COLO668 (cell line): Measurements from ENCODE around the gene ADTRP.
A peak's percentile ranks its signal among the peaks of the same experiment; 100 is the strongest.

Experiments
- DNase-seq: peaks from one replicate; lab custom pipeline; 2025; ENCODE audit not compliant: unreplicated experiment; lab: John Stamatoyannopoulos, UW

The ADTRP gene, protein sequence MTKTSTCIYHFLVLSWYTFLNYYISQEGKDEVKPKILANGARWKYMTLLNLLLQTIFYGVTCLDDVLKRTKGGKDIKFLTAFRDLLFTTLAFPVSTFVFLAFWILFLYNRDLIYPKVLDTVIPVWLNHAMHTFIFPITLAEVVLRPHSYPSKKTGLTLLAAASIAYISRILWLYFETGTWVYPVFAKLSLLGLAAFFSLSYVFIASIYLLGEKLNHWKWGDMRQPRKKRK

DNA sequence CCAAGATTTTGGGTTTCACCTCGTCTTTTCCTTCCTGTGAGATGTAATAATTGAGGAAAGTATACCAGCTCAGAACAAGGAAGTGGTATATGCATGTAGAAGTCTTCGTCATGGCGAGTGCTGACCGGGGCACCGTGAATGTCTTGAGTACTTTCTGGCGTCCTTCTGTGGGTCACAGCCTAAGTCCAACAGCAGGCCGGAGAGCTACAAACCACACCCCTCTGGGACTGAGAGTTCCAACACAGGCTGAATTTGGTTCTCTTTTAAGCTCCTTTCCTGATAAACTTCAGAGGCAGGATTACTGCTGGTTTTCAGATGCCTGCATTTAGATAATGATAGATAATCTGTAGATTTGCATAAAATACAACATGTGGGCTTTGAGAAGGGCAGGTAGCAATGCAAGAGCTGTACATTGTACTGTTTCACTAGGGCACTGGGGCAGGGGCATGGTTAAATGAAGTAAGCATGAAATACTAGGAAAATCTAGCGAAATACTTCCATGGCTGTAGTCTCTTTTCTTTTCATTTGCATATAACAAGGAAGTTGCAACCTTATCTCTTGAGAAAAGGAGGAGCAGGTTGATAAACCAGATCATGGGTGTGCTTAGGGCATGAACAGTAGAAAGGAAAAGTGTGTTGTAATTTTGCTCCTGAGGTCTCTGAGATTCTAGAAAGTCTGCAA lies at the start of gene ADTRP:
ADTRP (minus strand) TSS at position 156 of the 681 bp plus-strand sequence; CDS start at position 112, 44 bp downstream.
- DNase-seq: no peak

DNA sequence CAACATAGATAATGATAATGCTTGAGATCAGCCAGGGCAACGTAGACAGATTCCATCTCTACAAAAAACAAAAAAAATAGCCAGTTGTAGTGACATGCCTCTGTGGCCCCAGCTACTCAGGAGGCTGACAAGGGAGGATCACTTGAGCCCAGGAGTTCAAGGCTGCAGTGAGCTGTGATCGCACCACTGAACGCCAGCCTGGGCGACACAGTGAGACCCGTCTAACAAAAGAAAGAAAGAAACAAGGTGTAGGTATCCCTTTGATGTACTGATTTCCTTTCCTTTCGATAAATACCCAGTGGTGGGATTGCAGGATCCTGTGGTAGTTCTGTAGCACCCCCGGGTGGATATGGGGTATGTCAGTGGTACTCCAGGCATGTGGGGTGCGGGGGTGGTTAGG lies 48.2 kb upstream of the ADTRP start:
- no peak for DNase-seq

DNA sequence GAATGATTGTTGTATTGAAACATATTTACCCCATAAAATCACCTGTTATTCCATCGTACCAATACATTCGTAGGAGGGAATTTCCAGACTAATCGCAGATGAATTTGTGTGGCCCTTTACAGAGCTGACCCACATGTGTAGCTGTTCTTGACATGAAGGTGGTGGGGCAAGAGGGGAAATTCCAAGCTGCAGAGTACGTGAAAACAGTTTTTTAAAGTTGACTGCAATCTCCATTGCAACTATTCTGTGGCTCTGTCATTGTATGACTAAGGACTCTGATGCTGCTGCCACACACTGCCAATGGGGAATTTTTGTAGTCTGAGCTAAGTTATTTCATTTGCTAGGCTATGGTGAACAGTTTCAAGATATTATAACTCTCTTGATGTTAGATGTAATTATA lies 46.4 kb upstream of the ADTRP start:
- DNase-seq: no peak

DNA sequence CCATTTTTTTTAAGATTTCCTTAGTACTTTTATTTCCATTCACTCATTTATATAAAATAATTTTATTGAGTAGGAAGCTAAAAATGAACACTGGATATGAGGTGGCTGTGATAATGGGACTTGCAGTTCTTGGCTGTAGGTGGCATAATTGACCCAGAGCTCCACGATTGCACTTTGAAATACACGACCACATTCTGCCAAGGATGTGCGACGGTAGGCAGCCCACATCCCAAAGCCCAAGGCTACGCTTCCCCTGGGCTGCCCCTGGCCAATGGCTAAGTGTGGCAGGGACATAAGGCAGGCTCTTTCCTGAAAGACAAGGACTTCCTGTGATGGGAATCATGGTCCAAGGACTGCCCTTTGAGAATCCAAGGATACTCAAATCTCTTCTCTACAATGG lies 43.7 kb upstream of the ADTRP start:
- DNase-seq: no peak

DNA sequence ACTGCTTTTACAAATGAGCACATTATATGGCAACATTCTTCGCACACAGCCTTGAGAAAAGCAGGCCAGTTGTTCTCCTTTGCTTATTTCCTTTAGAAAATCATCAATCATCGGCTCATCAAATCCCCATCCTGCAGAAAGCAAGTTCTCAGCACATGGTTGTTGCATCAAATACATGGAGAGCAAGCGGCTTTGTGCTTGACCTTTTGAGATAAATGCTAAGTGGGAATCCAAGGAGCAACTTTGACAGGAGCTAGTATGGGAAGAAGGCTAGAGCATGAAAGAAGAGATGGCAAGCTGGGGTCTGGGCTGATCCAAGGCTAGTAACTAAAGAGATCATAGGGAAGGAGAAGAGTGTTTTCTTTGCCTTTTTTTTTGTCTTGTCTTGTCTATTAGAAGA lies 43.2 kb upstream of the ADTRP start:
- no peak for DNase-seq

DNA sequence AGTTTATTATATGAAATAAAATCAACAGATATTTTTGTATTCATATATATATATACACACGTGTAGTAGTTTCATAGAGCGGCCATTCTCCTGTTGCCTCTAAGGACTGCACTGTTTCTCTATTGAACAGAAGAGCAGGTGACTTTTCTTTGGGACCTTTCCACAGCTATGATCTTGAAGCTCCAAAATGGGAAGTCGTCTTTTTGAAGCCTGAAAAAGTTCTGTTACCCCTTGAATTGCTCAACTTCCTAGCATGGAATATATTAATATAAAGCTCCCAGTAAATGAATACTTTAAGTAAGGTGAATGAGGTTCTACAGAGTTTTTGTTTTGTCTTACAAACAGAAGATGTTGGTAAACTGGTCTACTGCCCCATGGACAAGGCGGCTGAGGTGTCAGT lies 42.2 kb upstream of the ADTRP start:
- DNase-seq: no peak

DNA sequence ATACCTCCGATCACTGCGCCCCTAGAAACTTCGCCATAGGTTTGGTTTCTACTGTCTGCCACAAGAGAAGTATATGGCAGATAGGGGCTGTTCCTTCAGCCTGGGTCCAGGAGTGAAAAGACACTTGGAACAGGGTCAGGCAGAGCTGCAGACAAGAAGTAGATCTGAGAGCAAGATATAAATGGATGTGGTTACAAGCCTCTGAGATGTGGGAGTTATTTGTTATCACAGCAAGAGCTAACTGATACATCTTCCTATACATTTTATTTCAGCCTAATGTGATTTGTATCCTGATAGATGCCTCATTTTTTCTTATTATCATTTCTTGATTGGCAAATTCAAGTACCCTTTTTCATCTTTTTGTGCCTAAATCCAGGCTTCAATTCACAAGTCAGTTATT lies 40.9 kb upstream of the ADTRP start:
- DNase-seq: no peak

DNA sequence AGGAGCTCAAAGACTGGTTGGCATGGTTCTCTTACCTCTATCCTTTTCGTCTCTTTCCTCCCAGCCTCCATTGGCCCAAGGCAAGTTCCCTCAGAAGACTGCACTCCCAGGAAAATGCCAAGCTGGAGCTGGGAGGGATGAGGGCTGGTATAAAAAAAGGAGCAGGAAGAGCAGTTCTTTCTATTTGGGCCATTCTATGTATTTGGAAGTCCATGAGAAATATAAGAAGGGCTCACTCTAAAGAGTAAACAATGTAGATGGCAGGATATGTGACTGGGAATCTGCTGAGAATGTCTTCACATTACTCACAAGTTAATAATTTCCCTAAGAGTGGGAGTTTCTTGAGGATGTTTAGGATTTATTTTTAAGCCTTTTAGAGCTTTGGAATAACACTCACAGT lies 36.6 kb upstream of the ADTRP start:
- no peak for DNase-seq

DNA sequence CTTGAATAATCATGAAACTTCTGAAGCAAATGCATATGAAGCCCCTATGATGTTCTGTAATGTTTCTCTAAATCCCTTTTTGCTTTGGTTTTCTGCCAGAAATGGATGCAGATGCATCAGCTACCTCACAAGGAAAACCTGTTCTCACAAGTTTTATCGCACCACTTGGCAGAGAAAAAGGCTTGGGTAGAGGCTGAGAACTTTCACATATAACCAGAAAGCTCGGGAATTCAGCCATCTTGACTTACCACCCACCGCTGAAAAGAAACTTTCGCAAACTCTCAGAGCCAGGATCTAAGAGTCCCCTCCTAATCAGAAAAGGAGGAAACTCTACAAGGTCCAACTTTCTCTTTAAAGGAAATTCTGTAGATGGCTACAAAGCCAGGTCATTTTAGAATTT lies 36.2 kb upstream of the ADTRP start:
- DNase-seq: no peak

DNA sequence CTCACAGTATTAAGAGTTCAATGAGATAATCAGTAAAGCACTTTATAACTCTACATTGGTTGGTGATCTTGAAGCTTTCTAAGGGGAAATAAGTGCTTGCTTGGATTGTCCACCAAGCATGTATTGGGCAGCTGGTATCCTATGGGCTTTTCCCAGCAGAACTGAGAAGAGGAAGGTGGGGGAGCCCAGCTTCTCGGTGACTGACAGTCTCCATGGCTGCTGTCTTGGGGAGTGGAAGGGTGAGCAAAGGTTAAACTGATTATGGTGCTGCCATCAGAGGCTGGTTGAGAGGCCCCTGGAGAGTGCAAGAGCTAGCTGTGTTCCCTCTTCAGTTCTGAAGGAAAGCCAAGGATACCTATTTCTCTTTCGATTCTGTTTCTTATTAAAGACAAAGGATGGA lies 35.5 kb upstream of the ADTRP start:
- DNase-seq: no peak

DNA sequence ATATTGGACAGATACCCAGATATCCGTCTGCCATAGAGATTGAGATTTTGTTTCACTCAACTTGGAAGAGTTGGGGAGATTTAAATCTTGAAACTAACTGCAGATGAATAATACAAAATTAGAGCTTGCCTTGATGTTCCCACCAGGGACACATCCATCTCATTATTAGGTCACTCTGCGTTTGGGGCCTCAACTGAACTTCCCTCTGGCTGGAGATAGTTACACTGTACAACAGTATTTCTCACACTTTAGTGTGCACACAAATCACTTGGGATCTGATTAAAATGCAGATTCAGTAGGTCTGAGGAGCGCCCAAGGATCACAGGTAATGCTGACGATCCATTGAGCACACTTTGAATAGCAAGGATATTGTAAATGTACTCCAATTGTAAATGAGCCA lies 35.0 kb upstream of the ADTRP start:
- DNase-seq: no peak

DNA sequence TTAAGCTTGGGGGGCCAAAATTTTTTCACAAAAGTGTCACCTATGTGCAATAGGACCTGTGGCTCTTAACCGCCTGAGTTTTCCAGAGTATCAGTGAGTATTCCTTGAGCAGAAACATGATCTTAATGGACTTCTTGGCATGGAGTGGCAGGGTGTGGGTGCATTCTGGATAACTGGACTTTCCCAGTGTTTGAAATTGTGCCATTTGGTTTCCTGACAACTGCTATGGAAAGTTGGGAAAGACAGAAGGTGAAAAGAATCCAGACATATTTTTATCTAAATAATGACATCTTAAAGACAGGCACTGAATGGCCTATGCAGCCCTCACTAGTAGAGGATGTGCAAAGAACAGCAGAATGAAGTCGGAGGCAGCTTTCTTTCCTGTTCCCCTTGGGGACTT lies 34.3 kb upstream of the ADTRP start:
- no peak for DNase-seq

DNA sequence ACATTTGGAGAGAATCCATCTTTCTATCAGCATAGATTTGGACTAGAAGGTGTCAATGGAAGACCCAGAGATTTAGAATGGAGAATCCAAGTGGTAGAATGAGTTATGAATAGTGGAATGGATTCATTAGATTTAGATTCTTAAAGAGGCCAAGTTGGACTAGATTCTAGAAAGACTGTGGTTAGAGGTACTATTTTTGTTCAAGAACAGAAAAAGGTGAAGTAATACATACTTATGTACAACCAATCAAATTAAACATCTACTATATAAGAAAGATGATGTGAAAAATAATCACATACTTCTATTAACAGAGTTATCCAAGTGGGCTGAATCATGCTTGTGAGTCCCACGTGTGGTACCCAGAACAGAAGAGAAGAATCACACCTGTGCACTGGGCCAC lies 33.8 kb upstream of the ADTRP start:
- DNase-seq: no peak

DNA sequence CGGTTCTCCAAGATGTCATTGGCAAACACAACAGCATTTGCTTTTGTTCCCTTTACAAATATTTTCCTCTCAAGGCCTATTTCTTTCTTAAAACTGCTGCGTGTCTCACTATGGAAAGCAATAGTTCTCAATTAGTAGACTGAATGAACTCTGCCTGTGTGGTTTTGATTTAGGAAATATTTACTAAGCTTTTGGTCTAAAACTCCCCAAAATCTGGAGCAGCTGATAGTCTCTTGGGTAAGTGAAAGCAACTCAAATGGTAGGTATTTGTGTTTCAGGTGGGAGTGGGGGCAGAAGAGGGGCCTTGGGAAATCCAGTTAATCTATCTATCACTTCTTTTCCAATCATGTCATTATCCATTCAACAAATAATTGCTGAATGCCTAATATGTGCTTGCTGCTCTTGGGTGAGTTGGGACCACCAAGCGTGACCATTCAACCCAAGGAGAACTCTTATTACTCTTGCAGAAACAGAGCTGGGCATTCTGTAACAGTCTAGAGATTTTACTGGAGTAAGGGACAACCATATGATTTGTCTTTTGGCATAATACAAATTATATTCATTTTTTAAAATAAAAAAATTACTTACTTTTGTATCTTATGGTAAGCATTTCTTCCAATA lies 33.2 kb upstream of the ADTRP start:
- DNase-seq: no peak

DNA sequence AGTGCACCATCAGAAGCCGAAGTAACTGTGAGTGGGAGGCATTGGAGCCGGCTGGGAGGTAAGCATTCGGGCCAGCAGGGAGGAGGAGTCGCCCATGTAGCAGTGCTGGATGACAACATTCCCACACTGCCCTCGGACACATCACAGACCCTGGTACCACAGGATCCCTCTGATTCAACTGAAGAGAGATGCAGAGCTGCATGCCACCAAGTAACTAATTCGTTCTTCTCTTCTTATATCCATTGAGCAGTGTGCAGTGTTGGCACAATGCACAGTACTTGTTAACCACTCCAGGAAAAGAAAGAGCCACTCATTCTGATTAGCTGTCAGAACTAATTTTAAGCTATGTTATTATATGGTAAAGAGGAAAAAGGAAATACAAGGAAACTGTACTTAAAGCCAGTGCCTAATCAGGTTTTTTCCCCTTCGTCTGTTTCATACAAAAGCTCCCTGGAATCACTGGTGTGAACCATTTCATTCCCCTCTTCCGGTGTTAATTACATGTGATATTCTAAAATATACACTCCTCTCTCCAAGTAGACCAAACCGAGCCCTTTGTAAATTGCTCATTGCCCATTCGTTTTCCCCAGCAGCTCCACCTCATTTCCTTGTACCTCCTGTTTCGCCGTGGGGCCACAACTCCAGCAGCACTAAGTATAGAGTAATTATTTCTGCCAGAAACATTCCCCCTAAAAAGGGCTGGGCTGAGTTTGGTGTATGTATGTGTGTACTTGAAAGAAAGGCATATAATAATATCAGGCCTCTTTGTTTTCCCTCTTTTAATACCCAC lies 32.4 kb upstream of the ADTRP start:
- DNase-seq: no peak

DNA sequence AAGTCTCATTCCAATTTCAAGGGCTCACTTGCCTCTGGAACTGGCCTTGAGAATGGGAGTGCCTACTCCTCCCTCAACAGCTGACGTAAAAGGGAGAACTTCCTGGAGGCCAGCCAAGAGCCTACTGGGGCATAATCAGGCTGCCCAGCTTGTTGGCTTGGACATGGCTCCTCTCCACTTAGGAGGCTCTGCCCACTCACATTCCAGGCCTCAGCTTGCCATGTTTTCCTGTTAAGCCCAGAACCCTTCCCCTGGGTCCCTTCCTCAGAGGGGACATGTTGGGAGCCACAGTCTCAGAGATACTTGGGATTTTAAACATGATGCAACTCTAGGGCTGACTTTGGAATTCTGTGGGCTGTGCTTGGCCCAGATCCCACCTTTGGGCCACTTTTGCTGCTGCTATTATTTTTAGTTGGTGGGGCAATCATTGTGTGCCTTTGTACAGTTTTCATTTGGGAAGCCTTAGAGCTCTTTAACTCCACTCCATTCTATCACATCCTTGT lies 31.5 kb upstream of the ADTRP start:
- DNase-seq: peak; percentile 4

DNA sequence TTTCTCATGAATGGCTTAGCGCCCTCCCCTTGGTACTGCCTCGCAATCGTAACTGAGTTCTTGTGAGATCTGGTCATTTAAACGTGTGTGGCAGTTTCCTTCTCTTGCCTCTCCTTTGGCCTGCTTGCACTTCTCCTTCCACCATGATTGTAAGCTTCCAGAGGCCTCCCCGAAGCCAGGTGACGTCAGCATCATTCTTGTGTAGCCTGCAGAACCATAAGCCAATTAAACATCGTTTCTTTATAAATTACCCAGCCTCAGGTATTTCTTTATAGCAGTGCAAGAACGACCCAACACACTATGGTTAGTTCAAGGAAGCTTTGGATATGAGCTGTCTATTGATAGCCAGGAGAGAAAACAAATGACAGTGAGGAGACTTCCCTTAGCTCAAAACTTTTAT lies 29.5 kb upstream of the ADTRP start:
- DNase-seq: no peak

DNA sequence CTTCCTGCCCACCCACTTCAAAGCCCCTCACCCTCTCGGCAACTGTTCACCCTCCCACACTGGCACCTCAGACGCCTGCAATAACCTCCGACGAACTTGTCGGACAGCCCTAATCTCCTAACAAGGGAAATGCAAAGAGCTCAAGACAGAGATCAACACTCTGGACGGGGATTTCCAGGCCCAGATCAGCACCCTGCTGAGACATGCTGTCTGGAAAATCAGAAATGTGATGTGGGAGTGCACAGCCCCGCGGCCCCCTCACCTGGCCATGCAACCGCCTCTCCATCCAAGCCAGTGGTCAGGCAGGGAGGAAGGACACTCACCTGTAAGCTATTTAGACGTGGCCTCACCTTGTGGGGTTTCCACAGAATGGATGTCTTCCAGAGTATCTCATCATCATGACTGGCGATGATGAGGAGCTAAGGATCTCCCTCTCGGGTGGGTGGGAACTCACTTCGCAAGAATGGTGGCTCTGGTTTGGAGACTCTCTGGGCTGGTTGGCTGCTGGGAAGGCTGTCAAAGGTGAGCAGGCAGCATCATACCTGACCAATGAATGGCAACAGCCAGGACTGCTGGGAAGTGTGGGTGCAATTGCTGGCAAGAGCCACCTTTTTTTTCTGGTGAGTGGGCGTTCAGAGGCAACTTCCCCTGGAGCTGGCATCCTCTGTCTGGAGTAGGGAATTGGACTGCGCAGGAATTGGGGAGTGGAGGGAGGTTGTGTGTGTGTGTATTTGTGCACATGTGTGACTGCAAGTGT lies 28.1 kb upstream of the ADTRP start:
- DNase-seq: no peak

DNA sequence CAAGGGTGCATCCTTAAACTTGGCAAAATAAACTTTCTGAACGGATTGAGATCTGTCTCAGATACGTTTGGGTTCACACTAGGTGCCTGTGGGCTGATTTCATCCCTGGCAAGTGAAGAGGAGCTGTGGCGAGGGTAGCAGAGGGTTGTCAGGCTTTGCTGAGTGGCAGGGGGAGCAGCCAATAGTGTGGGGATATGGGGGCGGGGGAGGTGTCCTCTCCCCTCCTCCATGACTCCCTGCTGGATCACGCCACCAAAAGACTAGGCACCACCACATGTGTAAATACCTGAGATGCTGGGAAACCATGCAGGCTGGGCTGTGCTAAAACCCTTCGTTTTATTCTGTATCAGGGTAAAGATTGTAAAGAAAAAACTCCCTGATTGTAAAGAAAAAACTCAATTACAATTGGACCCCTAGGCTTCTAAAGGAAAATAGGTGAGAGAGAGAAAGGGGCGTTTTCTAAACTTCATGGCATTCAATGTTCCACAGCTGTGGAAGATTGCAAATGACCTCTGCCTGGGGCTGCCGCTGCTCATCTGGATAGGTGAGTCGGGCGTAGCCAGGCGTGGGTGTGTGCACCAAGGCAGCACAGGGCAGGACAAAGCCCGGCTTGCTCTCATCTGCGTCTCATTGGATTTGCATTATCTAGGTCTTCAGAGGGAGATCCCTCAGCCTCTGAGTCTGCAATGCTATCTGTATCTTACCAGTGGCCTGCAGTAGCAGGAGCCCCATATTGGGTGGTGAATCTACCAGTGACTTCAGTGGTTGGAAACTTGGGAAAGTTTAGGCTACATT lies 26.9 kb upstream of the ADTRP start:
- DNase-seq: no peak

DNA sequence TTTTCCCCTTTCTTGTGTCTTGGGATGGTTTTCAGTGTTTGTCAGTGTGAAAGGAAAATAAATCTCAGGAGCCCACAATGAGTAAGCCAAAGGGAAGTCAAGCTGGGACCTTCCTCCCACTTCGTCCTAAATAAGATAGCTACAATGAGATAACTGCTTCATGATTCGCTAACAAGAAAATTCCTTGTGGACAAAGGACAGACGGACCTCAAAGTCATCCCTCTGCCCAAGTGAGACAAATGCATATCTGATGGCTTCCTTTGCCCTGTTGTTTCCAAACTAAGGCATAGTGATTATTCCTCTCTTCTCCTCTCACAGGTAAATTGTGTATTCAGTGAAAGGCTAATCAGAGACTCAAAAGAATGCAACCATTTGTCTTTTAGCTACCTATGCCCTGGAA lies 26.1 kb upstream of the ADTRP start:
- no peak for DNase-seq
